B cell (primary cell): ENCODE measurements around the gene MACO1. TPM values are rescaled to one million over a fixed set of nuclear protein-coding genes. Genes with fewer than 3 reads are reported as not detected.
A peak's percentile ranks its signal among the peaks of the same experiment; 100 is the strongest.

ENCODE experiments used
- ATAC-seq: fragments of 200-7000 bp; cut with Tn5 transposase; one replicate; pipeline ENCODE4 v1.10.0; 2021; ENCODE audit warnings: low read depth, mild to moderate bottlenecking, moderate number of reproducible peaks, moderate library complexity
- CTCF ChIA-PET: fragments of 350-600 bp; sonication (Branson Sonifier 250); formaldehyde crosslinking; loops from one replicate; lab custom pipeline; 2021; ENCODE audit warnings: antibody characterized with exemption, inconsistent platforms; lab: Charles Lee
- POLR2A ChIA-PET: fragments of 350-600 bp; sonication (Branson Sonifier 250); formaldehyde crosslinking; loops from one replicate; lab custom pipeline; 2021; ENCODE audit warnings: antibody characterized with exemption; lab: Charles Lee
- DNase-seq: peaks from one replicate; pipeline ENCODE4 v3.0.0; 2013
- H2AFZ ChIP-seq: 2 replicates; pipeline ENCODE4 v1.6.1; 2012; ENCODE audit warnings: mild to moderate bottlenecking, low read depth, low read length; ENCODE audit not compliant: insufficient read depth, poor library complexity, severe bottlenecking
- H3K27ac ChIP-seq, 2 donors: 1 replicate in 1 of 2; 2 replicates in 1 of 2; pipeline ENCODE4 v1.5.1; 2012 to 2013; ENCODE audit warnings: low read length in 2 of 2, mild to moderate bottlenecking in 2 of 2, moderate library complexity in 1 of 2
- H3K27me3 ChIP-seq, 4 experiments: fragments of 200-600 bp in 1 of 4; sonication (generic) in 1 of 4; replicated peaks in 1 of 4; 1 replicate in 2 of 4; 2 replicates in 2 of 4; pipeline versions ENCODE4 v1.6.1 to v1.7.0; 2013 to 2016; ENCODE audit warnings: low read length in 3 of 4, mild to moderate bottlenecking in 2 of 4, mixed read lengths in 1 of 4, moderate library complexity in 1 of 4; ENCODE audit not compliant: insufficient read depth in 4 of 4, control insufficient read depth in 3 of 4; ENCODE audit errors: control extremely low read depth in 1 of 4
- H3K36me3 ChIP-seq, 2 experiments: replicated peaks in 1 of 2; 1 replicate in 1 of 2; 2 replicates in 1 of 2; pipeline versions ENCODE4 v1.6.1 to v1.7.1; 2013; ENCODE audit warnings: low read length in 1 of 2; ENCODE audit not compliant: insufficient read depth in 2 of 2, control insufficient read depth in 1 of 2; ENCODE audit errors: control extremely low read depth in 1 of 2, extremely low read depth in 1 of 2
- H3K4me1 ChIP-seq, 2 donors: fragments of 200-600 bp in 1 of 2; sonication (generic) in 1 of 2; 1 replicate in 1 of 2; 2 replicates in 1 of 2; pipeline versions ENCODE4 v1.5.1 to v1.6.1; 2013 to 2017; ENCODE audit warnings: low read length in 2 of 2; ENCODE audit not compliant: control insufficient read depth in 2 of 2, insufficient read depth in 2 of 2
- H3K4me2 ChIP-seq: replicated peaks from 2 replicates; pipeline ENCODE3; 2012; ENCODE audit warnings: mild to moderate bottlenecking, low read depth, low read length; ENCODE audit not compliant: poor library complexity, severe bottlenecking
- H3K4me3 ChIP-seq, 5 experiments: fragments of 200-600 bp in 1 of 5; sonication (generic) in 1 of 5; 1 replicate in 3 of 5; 2 replicates in 2 of 5; pipeline versions ENCODE4 v1.5.1 to v1.7.0; 2011 to 2016; ENCODE audit warnings: low read length in 4 of 5, mild to moderate bottlenecking in 4 of 5, low read depth in 2 of 5, control low read depth in 1 of 5, moderate library complexity in 1 of 5; ENCODE audit not compliant: insufficient read depth in 1 of 5; ENCODE audit errors: control extremely low read depth in 1 of 5, extremely low read depth in 1 of 5
- H3K79me2 ChIP-seq: fragments of 200-600 bp; sonication (generic); one replicate; pipeline ENCODE4 v1.6.0; 2016; ENCODE audit warnings: low read length; ENCODE audit not compliant: control insufficient read depth, insufficient read depth
- H3K9ac ChIP-seq: fragments of 200-600 bp; sonication (generic); 2 replicates; pipeline ENCODE4 v1.6.1; 2017; ENCODE audit warnings: mild to moderate bottlenecking, low read length, moderate library complexity
- H3K9me3 ChIP-seq, 3 donors: one replicate each; pipeline versions ENCODE4 v1.6.1 to v1.7.1; 2013; ENCODE audit warnings: low read length in 2 of 3; ENCODE audit not compliant: control insufficient read depth in 2 of 3, insufficient read depth in 1 of 3; ENCODE audit errors: control extremely low read depth in 1 of 3
- H4K20me1 ChIP-seq: 2 replicates; pipeline ENCODE4 v1.6.0; 2012; ENCODE audit warnings: mild to moderate bottlenecking, low read length; ENCODE audit not compliant: insufficient read depth, control insufficient read depth, poor library complexity, severe bottlenecking
- H3K27ac Mint-ChIP-seq: one replicate; pipeline ENCODE4 v1.8.0; 2021; ENCODE audit warnings: mixed read lengths
- H3K27me3 Mint-ChIP-seq: one replicate; pipeline ENCODE4 v1.8.0; 2021; ENCODE audit warnings: mixed read lengths
- H3K4me1 Mint-ChIP-seq: one replicate; pipeline ENCODE4 v1.8.0; 2021; ENCODE audit warnings: mixed read lengths
- H3K4me3 Mint-ChIP-seq: one replicate; pipeline ENCODE4 v1.8.0; 2021; ENCODE audit warnings: mixed read lengths
- H3K9me3 Mint-ChIP-seq: one replicate; pipeline ENCODE4 v1.8.0; 2022; ENCODE audit warnings: mixed read lengths; ENCODE audit not compliant: insufficient read depth
- EZH2 ChIP-seq: IDR thresholded peaks from 2 replicates; pipeline ENCODE4 v1.6.1; 2012; ENCODE audit warnings: borderline replicate concordance, low read depth, mild to moderate bottlenecking, moderate library complexity, low read length; ENCODE audit not compliant: insufficient read depth, poor library complexity, severe bottlenecking
- WGBS: methylation state at CpG from one replicate; pipeline ENCODE4 v1.1.5; 2013; ENCODE audit warnings: missing lambda C conversion rate; ENCODE audit not compliant: insufficient coverage; 5-methylcytosine and 5-hydroxymethylcytosine counted together
- intact Hi-C: fragments of 100-400 bp; cut with micrococcal nuclease; formaldehyde crosslinking; loops from one replicate; pipeline ENCODE4 v1.10.0; 2022
- polyA plus RNA-seq: library from polyadenylated mRNA; depleted of rRNA; stranded (reverse); fragments of >200 nt; gene quantifications from 2 replicates; pipeline ENCODE4 v1.2.3, GENCODE V29; 2012
- total RNA-seq, 2 donors: library from RNA; stranded (reverse); fragments of 120-200 nt in 1 of 2; gene quantifications; 1 replicate in 1 of 2; 2 replicates in 1 of 2; pipeline versions ENCODE4 v1.2.3 to v1.2.4, GENCODE V29; 2013 to 2022
- TF ChIP-seq, protein P1 (sequence below): fragments of 200-600 bp; IDR thresholded peaks from one replicate; pipeline ENCODE4 v1.8.0; 2022; ENCODE audit warnings: antibody characterized with exemption, mild to moderate bottlenecking

The MACO1 gene
- total and polyA plus RNA-seq, 2 donors (not counting 1 experiment from before 2014, with no cell fraction given): 4.9 to 21.2 TPM

DNA sequence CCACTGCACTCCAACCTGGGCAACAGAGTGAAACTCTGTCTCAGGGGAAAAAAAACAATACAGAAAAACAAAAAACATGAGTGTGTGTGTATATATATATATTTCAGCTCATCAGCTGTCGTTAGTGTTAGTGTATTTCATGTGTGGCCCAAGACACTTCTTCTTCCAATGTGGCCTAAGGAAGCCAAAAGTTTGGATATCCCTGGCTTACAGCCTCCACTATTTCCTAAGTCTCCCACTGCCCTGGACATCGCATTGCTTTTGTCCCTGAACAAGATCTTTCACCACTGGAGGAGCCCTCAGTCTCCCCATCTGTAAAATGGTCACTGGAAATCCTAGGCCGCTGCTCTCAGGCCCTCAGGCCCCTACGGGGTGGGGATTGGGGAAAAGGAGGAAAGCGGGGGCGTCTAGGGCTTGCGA lies 112.3 kb downstream of the MACO1 start:
- H3K79me2 ChIP-seq: peaks cover 32% of the 10 kb centered on the region
- intact Hi-C loops: no loop called here
- peak overlapping the region; percentile 85 for H3K4me3 Mint-ChIP-seq
- H3K9ac ChIP-seq: peak overlapping the region; percentile 79
- no peaks in the 10 kb centered on the region for H3K36me3 ChIP-seq
- H3K9me3 Mint-ChIP-seq: no peaks in the 10 kb centered on the region
- H3K27ac ChIP-seq: no peak overlapping the region
- ChIA-PET CTCF (interaction anchor here (0.9 kb wide), 1 partner anchor 18 kb away, joined by 3 read pairs; no protein-coding TSS in a partner anchor), POLR2A (interaction anchor here (0.9 kb wide), 1 partner anchor 22 kb away, joined by 3 read pairs; no protein-coding TSS in a partner anchor)
- H3K4me1 Mint-ChIP-seq: peaks cover 20% of the 10 kb centered on the region
- peak overlapping the region in 3 of 5 experiments; percentile 66 to 75 (median 74) for H3K4me3 ChIP-seq
- no peak for ATAC-seq
- WGBS: 65% methylated on average over 6 of the region's 7 CpGs
- H4K20me1 ChIP-seq: peaks cover 26% of the 10 kb centered on the region
- H3K27me3 ChIP-seq: peaks cover 0 to 13% (median 3%) of the 10 kb centered on the region in 4 experiments
- no peaks in the 10 kb centered on the region for H3K27me3 Mint-ChIP-seq
- TF ChIP-seq, protein P1, sequence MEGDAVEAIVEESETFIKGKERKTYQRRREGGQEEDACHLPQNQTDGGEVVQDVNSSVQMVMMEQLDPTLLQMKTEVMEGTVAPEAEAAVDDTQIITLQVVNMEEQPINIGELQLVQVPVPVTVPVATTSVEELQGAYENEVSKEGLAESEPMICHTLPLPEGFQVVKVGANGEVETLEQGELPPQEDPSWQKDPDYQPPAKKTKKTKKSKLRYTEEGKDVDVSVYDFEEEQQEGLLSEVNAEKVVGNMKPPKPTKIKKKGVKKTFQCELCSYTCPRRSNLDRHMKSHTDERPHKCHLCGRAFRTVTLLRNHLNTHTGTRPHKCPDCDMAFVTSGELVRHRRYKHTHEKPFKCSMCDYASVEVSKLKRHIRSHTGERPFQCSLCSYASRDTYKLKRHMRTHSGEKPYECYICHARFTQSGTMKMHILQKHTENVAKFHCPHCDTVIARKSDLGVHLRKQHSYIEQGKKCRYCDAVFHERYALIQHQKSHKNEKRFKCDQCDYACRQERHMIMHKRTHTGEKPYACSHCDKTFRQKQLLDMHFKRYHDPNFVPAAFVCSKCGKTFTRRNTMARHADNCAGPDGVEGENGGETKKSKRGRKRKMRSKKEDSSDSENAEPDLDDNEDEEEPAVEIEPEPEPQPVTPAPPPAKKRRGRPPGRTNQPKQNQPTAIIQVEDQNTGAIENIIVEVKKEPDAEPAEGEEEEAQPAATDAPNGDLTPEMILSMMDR: no peak
- no peak for TF ChIP-seq EZH2
- H3K9me3 ChIP-seq: no peaks in the 10 kb centered on the region
- H2AFZ ChIP-seq: peak overlapping the region; percentile 76
- peak overlapping the region; percentile 78 for H3K27ac Mint-ChIP-seq
- H3K4me2 ChIP-seq: peak overlapping the region; percentile 97
- no peak for DNase-seq
- H3K4me1 ChIP-seq: peaks cover 12 to 28% of the 10 kb centered on the region in 2 donors
